ENCODE data around the gene TRANK1.
A peak's percentile ranks its signal among the peaks of the same experiment; 100 is the strongest.
"Not testable (repeated sequence)": the region's sequence is repeated elsewhere in the genome, so short reads cannot be mapped to it uniquely, and the experiment has no call there.

TRANK1 gene

DNA sequence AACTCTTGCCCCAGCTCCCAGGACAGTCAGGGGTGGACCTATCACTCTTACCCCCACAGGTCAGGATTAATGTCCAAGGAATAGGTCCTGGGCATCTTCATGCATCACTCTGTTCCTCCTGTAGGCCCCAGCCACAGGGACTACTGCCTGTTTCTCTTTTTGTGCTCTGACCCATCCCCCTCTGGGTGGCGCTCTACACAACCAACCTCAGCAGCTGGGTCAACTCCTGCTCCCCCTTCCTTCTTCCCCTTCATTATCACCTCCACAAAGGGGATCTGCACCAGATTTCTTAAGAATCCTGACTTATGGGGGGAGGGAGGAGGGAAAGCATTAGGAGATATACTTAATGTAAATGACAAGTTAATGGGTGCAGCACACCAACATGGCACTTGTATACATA, 12.2 kb upstream of the TRANK1 start:
- no peak for DNase-seq (ENCODE audit: low spot score)

DNA sequence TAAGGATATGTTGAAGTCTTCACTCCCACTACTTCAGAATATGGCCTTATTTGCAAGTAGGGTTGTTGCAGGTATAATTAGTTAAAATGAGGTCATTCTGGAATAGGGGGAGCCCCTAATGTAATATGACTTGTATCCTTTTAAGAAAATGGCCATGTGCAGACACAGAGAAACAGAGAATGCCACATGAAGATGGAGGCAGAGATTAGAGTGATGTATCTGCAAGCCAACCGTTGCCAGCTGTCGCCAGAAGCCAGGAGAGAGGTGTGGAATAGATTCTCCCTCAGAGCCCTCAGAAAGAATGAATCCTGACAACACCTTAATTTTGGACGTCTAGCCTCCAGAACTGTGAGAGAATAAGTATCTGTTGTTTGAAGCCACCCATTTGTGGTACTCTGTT, 11.3 kb upstream of the TRANK1 start:
- DNase-seq (ENCODE audit: low spot score): no peak

DNA sequence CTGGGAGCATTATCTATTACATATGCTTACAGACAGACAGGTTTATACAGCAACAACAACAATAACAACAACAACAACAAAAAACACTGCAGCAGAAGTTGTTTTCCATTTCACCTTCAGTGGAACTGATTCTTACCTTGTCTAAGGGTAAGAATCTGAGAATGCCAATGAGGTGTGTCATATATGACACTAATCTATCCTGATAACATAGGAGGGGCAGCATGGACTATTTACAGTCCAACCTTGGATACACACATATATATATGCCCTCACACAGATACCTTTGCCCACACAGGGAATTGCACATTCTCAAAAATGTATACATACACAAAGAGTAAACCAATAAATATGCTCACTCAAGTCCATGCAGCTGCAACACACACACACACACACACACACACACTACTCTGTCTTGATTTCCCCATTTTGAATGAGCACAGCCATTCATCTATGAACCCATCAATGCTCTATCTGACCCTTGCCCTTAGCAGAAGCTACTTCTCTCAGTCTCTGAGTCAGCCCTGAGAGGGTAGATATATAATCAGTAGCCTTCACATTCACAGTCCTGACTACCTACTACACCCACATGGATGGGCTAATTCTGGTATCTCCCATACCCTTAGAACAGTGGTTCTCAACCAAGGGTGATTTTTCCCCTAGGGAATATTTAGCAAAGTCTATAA, 9.7 kb upstream of the TRANK1 start:
- no peak for DNase-seq (ENCODE audit: low spot score)

DNA sequence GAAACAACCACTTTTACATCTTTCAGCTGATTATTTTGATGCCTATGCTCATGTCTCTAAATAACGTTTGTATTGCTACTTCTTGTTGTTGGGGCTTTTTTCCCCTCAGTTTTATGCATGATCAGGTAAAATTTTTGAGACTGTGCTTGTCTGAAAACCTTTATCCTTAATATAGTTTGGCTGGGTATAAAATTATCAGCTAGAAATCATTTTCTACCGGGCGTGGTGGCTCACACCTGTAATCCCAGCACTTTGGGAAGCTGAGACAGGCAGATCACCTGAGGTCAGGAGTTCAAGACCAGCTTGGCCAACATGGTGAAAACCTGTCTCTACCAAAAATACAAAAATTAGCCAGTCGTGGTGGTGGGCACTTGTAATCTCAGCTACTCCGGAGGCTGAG, 3.0 kb upstream of the TRANK1 start:
- DNase-seq (ENCODE audit: low spot score): not testable (repeated sequence)

GRCh38 chr3:36945333-36945980, 603 bp upstream of the TRANK1 start:
- no peak for DNase-seq (ENCODE audit: low spot score)

DNA sequence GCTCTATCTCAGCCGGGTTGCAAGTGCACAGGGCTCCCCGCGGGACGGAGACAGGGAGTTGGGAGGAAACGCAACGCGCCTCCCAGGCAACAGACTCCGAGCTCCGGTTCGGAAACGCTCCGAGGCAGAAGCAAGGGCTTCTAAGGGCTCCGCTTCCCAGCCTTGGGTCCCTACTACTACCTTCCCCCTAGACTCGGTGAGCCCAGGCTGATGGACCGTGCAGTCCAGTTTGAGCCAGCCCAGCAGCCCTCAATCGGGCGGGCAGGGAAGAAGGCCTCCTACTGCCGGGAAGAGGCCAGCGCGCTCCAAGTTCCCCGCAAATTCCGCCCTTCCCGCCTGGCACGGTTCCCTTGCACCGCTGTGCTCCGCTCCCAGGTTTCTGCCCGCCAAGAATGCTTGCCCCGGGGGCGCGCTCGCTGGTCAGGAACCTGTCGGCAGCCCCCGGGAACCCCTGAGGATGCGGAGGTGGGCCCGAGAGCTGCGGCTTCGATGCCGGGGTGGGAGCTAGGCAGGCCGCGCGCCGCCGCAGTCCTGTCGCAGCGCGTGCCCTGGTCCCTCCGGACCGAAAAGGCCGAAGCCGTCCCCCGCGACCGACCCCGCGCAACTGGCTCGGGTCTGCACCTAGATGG, 728 bp downstream of the TRANK1 start:
- peak; percentile 76 for DNase-seq (ENCODE audit: low spot score)

DNA sequence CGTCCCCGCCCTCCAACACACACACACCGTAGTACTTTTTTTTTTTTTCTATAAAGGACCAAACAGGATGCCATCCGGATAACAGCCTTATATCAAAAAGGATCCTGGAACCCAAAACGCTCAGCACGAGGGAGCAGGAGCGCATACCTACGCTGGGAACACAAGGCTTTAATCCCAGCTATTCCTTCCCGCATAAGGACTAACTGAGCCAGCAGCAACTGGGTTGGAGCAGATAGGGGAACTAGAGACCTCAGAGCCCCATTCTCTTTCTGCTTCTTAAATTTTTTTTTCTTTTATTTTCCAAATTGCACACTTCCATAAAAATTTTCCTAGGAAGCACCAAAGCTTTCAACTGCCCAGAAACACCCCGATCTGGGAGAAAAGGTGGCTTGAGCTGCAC, 1.3 kb downstream of the TRANK1 start:
- DNase-seq (ENCODE audit: low spot score): no peak

DNA sequence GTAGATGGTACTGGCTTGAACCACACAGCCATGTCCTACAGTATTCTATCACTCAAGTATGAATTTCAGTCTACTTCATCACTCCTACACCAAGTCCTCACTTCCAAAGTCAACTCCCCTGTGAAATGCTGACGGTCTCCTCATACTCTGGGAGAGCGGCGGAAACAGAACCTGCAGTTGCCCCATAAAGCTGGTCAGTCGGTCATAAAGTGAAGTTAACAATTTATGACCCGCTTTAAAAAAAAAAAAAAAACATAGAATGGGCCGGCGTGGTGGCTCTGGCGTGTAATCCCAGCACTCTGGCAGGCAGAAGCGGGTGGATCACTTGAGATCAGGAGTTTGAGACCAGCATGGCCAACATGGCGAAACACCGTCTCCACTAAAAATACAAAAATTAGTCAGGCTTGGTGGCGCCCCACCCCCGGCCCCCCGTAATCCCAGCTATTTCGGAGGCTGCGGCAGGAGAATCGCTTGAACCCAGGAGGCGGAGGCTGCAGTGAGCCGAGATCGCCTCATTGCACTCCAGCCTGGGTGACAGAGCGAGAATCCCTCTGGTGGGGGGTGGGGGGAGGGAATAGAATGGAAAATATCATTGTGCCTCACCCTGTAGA, 2.1 kb downstream of the TRANK1 start:
- DNase-seq (ENCODE audit: low spot score): no peak

GRCh38 chr3:36941658-36942057, 3.2 kb downstream of the TRANK1 start:
- no peak for DNase-seq (ENCODE audit: low spot score)

DNA sequence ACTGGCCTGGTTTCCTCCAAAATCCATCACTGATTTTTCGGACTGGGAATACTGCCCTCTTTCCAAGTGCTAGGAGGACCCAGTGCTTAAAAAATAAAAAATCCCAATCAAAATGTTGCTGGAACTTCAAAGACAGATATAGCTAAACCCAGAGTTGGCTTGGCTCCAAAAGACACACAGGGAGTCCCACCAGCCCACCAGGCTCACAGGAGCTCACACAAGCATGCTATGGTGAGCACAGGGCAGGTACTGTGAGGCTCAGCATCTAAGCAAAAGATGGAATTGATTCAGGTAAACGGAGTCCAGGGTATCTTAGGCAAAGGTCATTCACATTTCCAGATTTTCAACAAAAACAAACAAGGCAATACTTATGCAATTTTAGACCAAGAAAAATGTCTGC, 3.7 kb downstream of the TRANK1 start:
- DNase-seq (ENCODE audit: low spot score): no peak

DNA sequence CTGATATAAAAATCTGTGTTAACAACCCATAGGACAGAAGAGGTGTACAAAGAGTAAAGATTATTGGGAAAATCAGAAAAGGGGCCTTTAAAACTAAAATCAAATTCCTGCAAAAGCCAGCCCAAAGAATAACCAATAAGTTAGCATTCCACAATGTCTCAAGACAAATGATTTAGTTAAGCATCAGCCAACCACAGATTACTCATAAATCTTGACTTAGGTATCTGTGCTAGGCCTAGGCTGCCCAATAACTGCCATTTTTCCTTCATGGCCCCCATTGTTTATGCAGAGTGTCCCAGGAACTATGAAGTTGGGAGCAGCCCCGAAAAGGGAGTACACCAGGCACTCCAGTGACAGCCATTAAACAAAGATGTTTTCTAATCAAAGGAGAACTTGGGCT, 7.4 kb downstream of the TRANK1 start:
- no peak for DNase-seq (ENCODE audit: low spot score)

DNA sequence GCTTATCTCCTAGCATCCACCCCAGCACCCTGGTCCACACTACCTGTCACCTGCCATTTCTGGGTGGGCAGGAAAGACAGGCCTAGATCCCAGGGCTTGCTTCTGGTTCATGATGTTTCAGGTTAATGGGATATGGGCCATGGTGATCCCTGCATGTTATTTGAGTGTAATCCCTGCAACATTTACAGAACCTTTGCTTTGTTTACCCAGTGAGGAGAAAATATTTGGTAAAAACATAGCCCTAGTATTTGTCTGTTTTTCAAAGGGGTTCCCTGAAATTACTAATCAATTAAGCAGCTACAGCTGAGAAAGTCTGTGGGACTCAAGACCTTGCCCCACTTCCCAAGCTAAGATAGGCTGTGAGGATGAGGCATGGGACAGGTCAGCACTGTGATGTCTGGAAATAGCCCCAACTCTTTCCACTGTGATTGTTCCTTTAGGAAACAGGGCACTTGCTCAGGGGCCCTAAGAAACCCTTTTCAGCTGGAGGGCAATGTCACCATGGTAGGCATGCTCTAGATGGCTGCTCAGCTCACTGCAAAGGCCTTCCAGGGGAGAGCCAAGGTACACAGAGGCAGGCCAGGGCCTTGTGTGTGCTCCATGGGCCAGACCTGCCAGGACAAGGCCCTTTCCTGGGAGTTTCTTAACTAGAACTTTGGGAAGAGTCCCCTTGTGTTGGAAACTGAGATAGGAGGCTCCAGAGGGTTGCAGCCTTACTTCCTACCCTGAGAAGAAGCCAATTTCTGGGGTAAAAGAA, 11.1 kb downstream of the TRANK1 start:
- no peak for DNase-seq (ENCODE audit: low spot score)

GRCh38 chr3:36931424-36931823, 13.4 kb downstream of the TRANK1 start:
- DNase-seq (ENCODE audit: low spot score): not testable (repeated sequence)

DNA sequence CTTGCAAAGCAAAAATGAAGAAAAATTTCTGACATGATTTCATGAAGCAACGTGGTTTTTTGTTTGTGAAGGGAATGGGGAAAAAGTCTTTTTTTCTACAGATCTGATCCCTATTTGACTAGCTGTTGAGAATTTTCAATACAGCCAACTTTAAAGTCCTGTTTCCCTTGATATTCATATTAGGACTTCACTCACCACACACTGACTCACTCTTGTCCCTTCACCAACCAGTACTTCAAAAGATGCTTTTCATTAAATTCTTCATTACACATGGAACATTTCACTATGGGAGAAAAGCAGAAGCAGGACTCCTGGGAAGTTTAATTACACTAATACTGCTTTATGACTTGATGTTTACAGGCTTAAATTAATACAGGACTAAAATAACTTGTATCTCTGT, 16.6 kb downstream of the TRANK1 start:
- DNase-seq (ENCODE audit: low spot score): no peak

DNA sequence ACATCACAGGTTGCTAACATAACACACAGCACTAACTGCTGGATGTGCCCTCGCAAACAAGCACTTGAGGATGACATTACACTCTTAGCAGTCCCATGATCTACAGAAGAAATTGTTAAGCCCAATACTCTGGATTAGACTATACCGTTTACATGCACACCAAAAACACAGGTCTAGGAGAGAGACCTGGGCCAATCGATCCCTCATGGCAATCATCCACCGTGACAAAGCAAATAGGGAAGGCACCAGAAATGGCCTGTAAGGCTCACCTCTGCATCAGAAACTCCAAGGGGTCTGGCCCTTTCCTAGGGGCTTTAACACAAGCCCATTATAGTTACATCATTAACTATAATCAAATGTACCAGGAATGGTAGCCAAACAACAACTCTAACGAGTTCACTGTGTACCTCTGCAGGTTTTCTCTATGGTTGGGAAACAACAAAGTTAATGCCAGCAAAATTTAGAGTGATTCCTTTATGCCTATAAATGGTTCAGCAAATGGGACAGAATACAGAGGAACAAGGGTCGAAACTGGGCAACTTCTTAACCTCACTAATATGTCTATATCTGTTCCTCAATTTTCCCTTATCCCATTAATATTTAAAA, 18.5 kb downstream of the TRANK1 start:
- DNase-seq (ENCODE audit: low spot score): no peak

DNA sequence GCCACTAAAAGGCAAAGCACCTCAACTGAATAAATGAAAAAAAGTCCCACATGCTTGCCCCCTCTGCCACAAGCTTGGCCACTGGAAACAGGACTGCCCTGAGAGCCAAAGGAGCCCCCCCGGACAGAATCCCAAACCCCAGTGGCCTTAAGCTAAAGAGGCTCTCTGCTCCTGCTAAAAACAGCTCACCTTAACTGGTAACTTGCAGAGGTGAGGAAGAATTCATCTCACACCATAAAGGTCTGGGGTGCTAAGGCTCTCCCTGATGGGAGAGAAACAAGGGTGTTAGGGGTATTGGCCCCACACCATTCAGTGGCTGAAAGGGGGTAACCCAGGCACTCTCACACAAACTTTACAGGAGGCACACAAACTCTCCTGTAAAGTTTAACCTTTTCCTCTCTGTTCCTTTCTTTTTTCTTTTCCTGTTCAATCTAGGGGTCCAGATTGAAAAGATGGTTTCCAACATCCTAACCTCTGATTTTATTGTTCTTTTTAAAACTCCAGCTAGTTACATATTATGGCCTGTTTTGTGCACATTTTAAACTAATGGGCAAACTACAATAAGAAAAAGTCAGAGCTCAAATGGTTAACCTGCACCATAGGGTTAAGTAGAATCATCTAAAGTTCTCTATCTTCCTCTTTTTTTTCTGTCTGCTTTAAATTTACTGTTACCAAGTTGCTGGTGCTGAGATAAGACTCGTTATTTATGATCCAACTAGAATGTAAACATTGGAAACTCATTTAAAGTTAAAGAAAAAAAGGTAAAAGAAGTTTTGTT, 19.9 kb downstream of the TRANK1 start:
- DNase-seq (ENCODE audit: low spot score): no peak

DNA sequence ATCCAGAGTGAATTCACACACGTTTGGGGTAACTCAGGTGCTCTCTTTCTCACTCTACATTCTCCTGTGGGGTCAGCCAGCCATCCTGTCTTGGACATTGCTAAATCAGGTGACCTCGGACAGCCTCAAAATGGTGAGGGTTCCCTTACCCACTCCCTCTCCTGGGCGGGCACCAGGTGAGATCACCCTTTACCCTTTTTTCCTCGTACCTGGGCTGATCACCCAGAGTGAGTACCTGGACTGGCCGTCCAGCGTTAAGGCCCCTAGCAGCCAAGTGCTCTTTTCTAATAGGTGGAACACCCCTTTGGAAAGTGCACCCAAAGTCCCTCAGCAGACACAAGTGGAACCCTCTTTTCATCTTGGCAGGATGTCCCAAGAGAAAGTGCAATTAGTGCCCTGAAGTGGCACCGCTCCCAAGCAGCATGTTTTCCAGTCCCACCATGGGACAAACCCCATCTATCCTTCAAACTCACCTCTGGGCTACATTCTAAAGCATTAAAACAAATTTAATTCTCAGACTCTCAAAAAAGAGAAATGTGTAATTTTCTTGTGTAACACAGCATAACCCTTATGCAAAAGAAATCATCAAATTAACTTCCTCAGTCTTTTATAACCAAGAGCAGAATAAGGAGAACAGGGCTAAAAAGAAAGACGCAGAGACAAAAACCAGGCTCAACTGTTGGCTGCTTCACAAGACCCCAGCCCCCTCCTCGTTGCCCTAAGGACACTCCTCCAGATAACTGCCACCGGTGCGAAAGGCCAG, 20.7 kb downstream of the TRANK1 start:
- DNase-seq (ENCODE audit: low spot score): no peak

- no peak for DNase-seq (ENCODE audit: low spot score)
Measured at GRCh38 chr3:36923523-36923943, 21.3 kb downstream of the TRANK1 start.

GRCh38 chr3:36920884-36921567, 23.8 kb downstream of the TRANK1 start:
- DNase-seq (ENCODE audit: low spot score): no peak
